ENCODE data around the gene SF3A2.

The SF3A2 gene

GRCh38 chr19:2228157-2229030 lies 8.2 kb upstream of the SF3A2 start:
- no peak for DNase-seq

- DNase-seq = no peak
Measured at GRCh38 chr19:2229103-2230032, 7.3 kb upstream of the SF3A2 start.

GRCh38 chr19:2230033-2230531 lies 6.5 kb upstream of the SF3A2 start:
- no peak for DNase-seq

- DNase-seq = no peak
Measured at GRCh38 chr19:2230807-2231533, 5.7 kb upstream of the SF3A2 start.

- no peak for DNase-seq
Measured at GRCh38 chr19:2231621-2232221, 4.9 kb upstream of the SF3A2 start.

GRCh38 chr19:2232286-2233151 lies 4.1 kb upstream of the SF3A2 start:
- DNase-seq = no peak

GRCh38 chr19:2233601-2234280 lies 2.9 kb upstream of the SF3A2 start:
- DNase-seq = no peak

GRCh38 chr19:2234996-2235380 lies 1.6 kb upstream of the SF3A2 start:
- DNase-seq = no peak

- DNase-seq = no peak
Measured at GRCh38 chr19:2235381-2236063, 1.1 kb upstream of the SF3A2 start.

- DNase-seq = no peak
Measured at GRCh38 chr19:2236064-2236313, 635 bp upstream of the SF3A2 start.

GRCh38 chr19:2237051-2237868 lies 636 bp downstream of the SF3A2 start:
- no peak for DNase-seq

GRCh38 chr19:2237869-2238153 lies 1.2 kb downstream of the SF3A2 start:
- no peak for DNase-seq

- DNase-seq = no peak
Measured at GRCh38 chr19:2239173-2239572, 2.5 kb downstream of the SF3A2 start.

- peak; percentile 72 for DNase-seq
Measured at GRCh38 chr19:2239771-2240770, 3.4 kb downstream of the SF3A2 start.

GRCh38 chr19:2240881-2241760 lies 4.5 kb downstream of the SF3A2 start:
- no peak for DNase-seq

- no peak for DNase-seq
Measured at GRCh38 chr19:2242092-2242537, 5.5 kb downstream of the SF3A2 start.

- no peak for DNase-seq
Measured at GRCh38 chr19:2242816-2243215, 6.2 kb downstream of the SF3A2 start.

Measured in CD4-positive, alpha-beta T cell treated with Interleukin-17A for 1 hour (primary cell).